H9 (cell line): ENCODE measurements around the gene MMP15. TPM values are rescaled to one million over a fixed set of nuclear protein-coding genes. Genes with fewer than 3 reads are reported as not detected.

Source experiments
- DNase-seq: peaks from one replicate; pipeline ENCODE4 v3.0.0-alpha.2; 2017
- H2AFZ ChIP-seq: one replicate; pipeline ENCODE4 v1.6.1; 2013; ENCODE audit warnings: mild to moderate bottlenecking, low read length, control low read depth, moderate library complexity
- H2AK5ac ChIP-seq: 2 replicates; pipeline ENCODE4 v1.6.1; 2013; ENCODE audit warnings: low read length, control low read depth, mixed read lengths; ENCODE audit not compliant: insufficient read length
- H2BK120ac ChIP-seq: one replicate; pipeline ENCODE4 v1.6.1; 2013; ENCODE audit warnings: low read depth, mild to moderate bottlenecking, low read length, control low read depth, inconsistent platforms; ENCODE audit not compliant: poor library complexity, severe bottlenecking
- H2BK12ac ChIP-seq: 2 replicates; pipeline ENCODE4 v1.6.1; 2013; ENCODE audit warnings: low read length, control low read depth, mixed read lengths, low read depth; ENCODE audit not compliant: insufficient read length
- H2BK15ac ChIP-seq: 2 replicates; pipeline ENCODE4 v1.6.1; 2013; ENCODE audit warnings: low read depth, low read length, control low read depth
- H2BK20ac ChIP-seq: one replicate; pipeline ENCODE4 v1.6.1; 2013; ENCODE audit warnings: low read depth, mild to moderate bottlenecking, low read length, control low read depth, inconsistent platforms; ENCODE audit not compliant: poor library complexity, severe bottlenecking
- H2BK5ac ChIP-seq: 2 replicates; pipeline ENCODE4 v1.6.1; 2013; ENCODE audit warnings: low read length, control low read depth, mixed read lengths; ENCODE audit not compliant: insufficient read length
- H3K14ac ChIP-seq: 2 replicates; pipeline ENCODE4 v1.6.1; 2013; ENCODE audit warnings: low read length, control low read depth; ENCODE audit not compliant: insufficient read depth
- H3K18ac ChIP-seq: 2 replicates; pipeline ENCODE4 v1.6.1; 2013; ENCODE audit warnings: low read depth, mild to moderate bottlenecking, mixed read lengths, low read length, control low read depth; ENCODE audit not compliant: insufficient read length
- H3K23ac ChIP-seq: 2 replicates; pipeline ENCODE4 v1.6.1; 2013; ENCODE audit warnings: low read length, control low read depth, mixed read lengths, low read depth; ENCODE audit not compliant: insufficient read length
- H3K23me2 ChIP-seq: 2 replicates; pipeline ENCODE4 v1.6.1; 2013; ENCODE audit warnings: low read depth, mild to moderate bottlenecking, mixed read lengths, low read length, control low read depth; ENCODE audit not compliant: insufficient read length, poor library complexity, severe bottlenecking
- H3K27ac ChIP-seq: 2 replicates; pipeline ENCODE4 v1.5.1; 2013; ENCODE audit warnings: low read length, control low read depth, mixed read lengths, low read depth; ENCODE audit not compliant: insufficient read length
- H3K27me3 ChIP-seq: 2 replicates; pipeline ENCODE4 v1.6.1; 2013; ENCODE audit warnings: low read length, control low read depth, inconsistent platforms; ENCODE audit not compliant: insufficient read depth
- H3K4ac ChIP-seq: 2 replicates; pipeline ENCODE4 v1.6.1; 2013; ENCODE audit warnings: low read depth, mild to moderate bottlenecking, control low read depth, inconsistent platforms, low read length, moderate library complexity
- H3K4me1 ChIP-seq: 2 replicates; pipeline ENCODE4 v1.6.1; 2013; ENCODE audit warnings: low read length, control low read depth, inconsistent platforms; ENCODE audit not compliant: insufficient read depth
- H3K4me2 ChIP-seq: 2 replicates; pipeline ENCODE4 v1.6.1; 2013; ENCODE audit warnings: low read length, control low read depth, mixed read lengths; ENCODE audit not compliant: insufficient read length, insufficient read depth
- H3K56ac ChIP-seq: 2 replicates; pipeline ENCODE4 v1.6.1; 2013; ENCODE audit warnings: low read depth, mild to moderate bottlenecking, mixed read lengths, low read length, control low read depth; ENCODE audit not compliant: insufficient read length
- H3K79me1 ChIP-seq: 2 replicates; pipeline ENCODE4 v1.6.1; 2013; ENCODE audit warnings: low read depth, mild to moderate bottlenecking, moderate library complexity, low read length, control low read depth, inconsistent platforms; ENCODE audit not compliant: insufficient read depth, poor library complexity, severe bottlenecking
- H3K79me2 ChIP-seq: 2 replicates; pipeline ENCODE4 v1.6.1; 2013; ENCODE audit warnings: low read length, control low read depth, inconsistent platforms; ENCODE audit not compliant: insufficient read depth
- H3K9ac ChIP-seq: 2 replicates; pipeline ENCODE4 v1.6.1; 2013; ENCODE audit warnings: low read length, control low read depth, mixed read lengths; ENCODE audit not compliant: insufficient read length; ENCODE audit errors: extremely low read depth
- H3K9me3 ChIP-seq: one replicate; pipeline ENCODE4 v1.6.1; 2013; ENCODE audit warnings: low read depth, low read length, inconsistent platforms; ENCODE audit not compliant: control insufficient read depth
- H3T11ph ChIP-seq: one replicate; pipeline ENCODE4 v1.6.1; 2013; ENCODE audit warnings: mild to moderate bottlenecking, low read length, control low read depth, inconsistent platforms
- H4K20me1 ChIP-seq: one replicate; pipeline ENCODE4 v1.6.1; 2013; ENCODE audit not compliant: control insufficient read depth, insufficient read length, insufficient read depth
- H4K5ac ChIP-seq: 2 replicates; pipeline ENCODE4 v1.6.1; 2013; ENCODE audit warnings: low read depth, mild to moderate bottlenecking, mixed read lengths, low read length, control low read depth; ENCODE audit not compliant: insufficient read length
- H4K8ac ChIP-seq: replicated peaks from 2 replicates; pipeline ENCODE4 v1.6.1; 2013; ENCODE audit warnings: low read length, control low read depth, mixed read lengths, low read depth; ENCODE audit not compliant: insufficient read length
- H4K91ac ChIP-seq: 2 replicates; pipeline ENCODE4 v1.6.1; 2013; ENCODE audit warnings: low read depth, mild to moderate bottlenecking, moderate library complexity, mixed read lengths, low read length, control low read depth; ENCODE audit not compliant: insufficient read length
- H3K27ac Mint-ChIP-seq, 3 experiments: 2 replicates in 2 of 3; 3 replicates in 1 of 3; pipeline ENCODE4 v1.8.0; 2020 to 2021; ENCODE audit warnings: mixed read lengths in 3 of 3, mild to moderate bottlenecking in 1 of 3, moderate library complexity in 1 of 3
- H3K27me3 Mint-ChIP-seq: 2 replicates; pipeline ENCODE4 v1.8.0; 2021; ENCODE audit warnings: low read depth, mild to moderate bottlenecking, moderate library complexity, mixed read lengths
- H3K36me3 Mint-ChIP-seq, 3 experiments: 2 replicates in 2 of 3; 3 replicates in 1 of 3; pipeline ENCODE4 v1.8.0; 2020 to 2021; ENCODE audit warnings: low read depth in 3 of 3, mixed read lengths in 3 of 3; ENCODE audit not compliant: insufficient read depth in 1 of 3
- H3K4me1 Mint-ChIP-seq, 2 experiments: 2 replicates each; pipeline ENCODE4 v1.8.0; 2020; ENCODE audit warnings: mixed read lengths in 2 of 2
- H3K4me3 Mint-ChIP-seq, 2 experiments: 2 replicates in 1 of 2; 3 replicates in 1 of 2; pipeline ENCODE4 v1.8.0; 2020 to 2021; ENCODE audit warnings: mild to moderate bottlenecking in 2 of 2, mixed read lengths in 2 of 2, moderate library complexity in 1 of 2
- H3K9me3 Mint-ChIP-seq, 2 experiments: 2 replicates in 1 of 2; 3 replicates in 1 of 2; pipeline ENCODE4 v1.8.0; 2020; ENCODE audit warnings: mild to moderate bottlenecking in 2 of 2, mixed read lengths in 2 of 2, moderate library complexity in 1 of 2
- WGBS: extraction: QIAGEN DNeasy Blood & Tissue Kit; methylation state at CpG from one replicate; pipeline ENCODE4 v1.1.7; 2013; ENCODE audit warnings: missing lambda C conversion rate, low lambda C conversion rate, mixed read lengths; ENCODE audit not compliant: insufficient read length; ENCODE audit errors: extremely low coverage; 5-methylcytosine and 5-hydroxymethylcytosine counted together
- total RNA-seq: library from RNA; stranded (reverse); gene quantifications from 2 replicates; pipeline ENCODE4 v1.2.1, GENCODE V29; 2021
- TF ChIP-seq, protein P1 (sequence below): fragments of 200-600 bp; sonication (generic); conservative IDR thresholded peaks from 3 replicates; pipeline ENCODE4 v1.8.0; 2021; ENCODE audit warnings: antibody characterized with exemption, mild to moderate bottlenecking

The MMP15 gene
- total RNA-seq, 1 experiment from 2014 or later, result 32.9 TPM

DNA sequence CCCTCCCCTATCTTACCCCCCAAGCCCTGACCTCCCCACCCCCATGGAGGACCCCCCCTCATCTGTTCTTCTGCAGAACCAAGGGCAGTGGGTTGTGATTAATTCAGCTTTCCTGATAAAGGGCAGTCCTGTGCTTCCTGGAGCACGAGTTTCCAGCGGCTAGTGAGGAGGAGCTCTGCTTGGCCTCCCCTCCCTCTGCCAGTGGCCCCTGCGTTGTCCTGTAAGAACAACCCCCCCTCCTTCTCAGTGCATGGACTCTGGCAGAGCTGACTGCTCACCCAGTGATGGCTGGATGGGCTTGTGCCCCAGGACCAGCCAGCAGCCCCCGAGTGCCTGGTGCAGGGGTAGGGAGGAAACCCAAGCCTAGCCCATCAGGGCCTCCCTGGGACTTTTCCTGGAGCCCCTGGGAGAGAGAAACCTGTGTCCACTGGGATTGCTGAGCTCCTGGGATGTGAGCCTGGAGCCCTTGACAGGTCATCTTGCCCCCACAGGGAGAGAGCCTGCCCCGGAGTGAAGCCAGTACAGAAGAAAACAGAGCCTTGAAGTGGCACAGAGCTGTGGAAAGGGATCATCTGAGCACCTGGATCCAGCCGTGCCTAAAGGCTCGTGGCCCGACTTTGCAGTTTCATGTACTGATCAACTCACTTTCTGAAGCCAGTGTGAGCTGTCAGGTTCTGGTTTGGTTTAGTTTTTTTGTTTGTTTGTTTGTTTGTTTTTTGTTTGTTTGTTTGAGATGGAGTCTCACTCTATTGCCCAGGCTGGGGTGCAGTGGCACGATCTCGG, 26.5 kb downstream of the MMP15 start:
- no peak overlapping the region for H3K27ac Mint-ChIP-seq
- Histone ChIP-seq H2BK20ac (no peak overlapping the region), H3K9me3 (no peaks in the 10 kb centered on the region), H3K4ac (no peak overlapping the region), H3K23ac (no peak overlapping the region), H2AFZ (no peak overlapping the region), H4K8ac (no peak overlapping the region), H3K18ac (no peak overlapping the region), H3K56ac (no peak overlapping the region), H3K27me3 (no peaks in the 10 kb centered on the region), H3K4me1 (no peaks in the 10 kb centered on the region; the same call in 1 of the 2 replicates), H4K91ac (no peak overlapping the region), H3T11ph (no peak overlapping the region), H4K5ac (no peak overlapping the region), H3K79me1 (no peaks in the 10 kb centered on the region), H2AK5ac (no peak overlapping the region), H3K9ac (no peak overlapping the region), H2BK120ac (no peak overlapping the region), H4K20me1 (no peaks in the 10 kb centered on the region), H2BK15ac (no peak overlapping the region), H2BK5ac (no peak overlapping the region), H3K27ac (no peak overlapping the region), H2BK12ac (no peak overlapping the region), H3K4me2 (no peak overlapping the region), H3K23me2 (no peaks in the 10 kb centered on the region), H3K79me2 (no peaks in the 10 kb centered on the region), H3K14ac (no peak overlapping the region)
- H3K36me3 Mint-ChIP-seq, result peaks cover 0 to 4% (median 0%) of the 10 kb centered on the region in 3 experiments; a peak in 2 of 7 replicates
- no CpG with 5 or more reads among the region's 10 CpGs for WGBS
- peaks cover 8 to 26% of the 10 kb centered on the region in 2 experiments for H3K4me1 Mint-ChIP-seq
- TF ChIP-seq, protein P1, sequence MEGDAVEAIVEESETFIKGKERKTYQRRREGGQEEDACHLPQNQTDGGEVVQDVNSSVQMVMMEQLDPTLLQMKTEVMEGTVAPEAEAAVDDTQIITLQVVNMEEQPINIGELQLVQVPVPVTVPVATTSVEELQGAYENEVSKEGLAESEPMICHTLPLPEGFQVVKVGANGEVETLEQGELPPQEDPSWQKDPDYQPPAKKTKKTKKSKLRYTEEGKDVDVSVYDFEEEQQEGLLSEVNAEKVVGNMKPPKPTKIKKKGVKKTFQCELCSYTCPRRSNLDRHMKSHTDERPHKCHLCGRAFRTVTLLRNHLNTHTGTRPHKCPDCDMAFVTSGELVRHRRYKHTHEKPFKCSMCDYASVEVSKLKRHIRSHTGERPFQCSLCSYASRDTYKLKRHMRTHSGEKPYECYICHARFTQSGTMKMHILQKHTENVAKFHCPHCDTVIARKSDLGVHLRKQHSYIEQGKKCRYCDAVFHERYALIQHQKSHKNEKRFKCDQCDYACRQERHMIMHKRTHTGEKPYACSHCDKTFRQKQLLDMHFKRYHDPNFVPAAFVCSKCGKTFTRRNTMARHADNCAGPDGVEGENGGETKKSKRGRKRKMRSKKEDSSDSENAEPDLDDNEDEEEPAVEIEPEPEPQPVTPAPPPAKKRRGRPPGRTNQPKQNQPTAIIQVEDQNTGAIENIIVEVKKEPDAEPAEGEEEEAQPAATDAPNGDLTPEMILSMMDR, result no peak
- no peak overlapping the region for H3K4me3 Mint-ChIP-seq
- peaks cover 5% of the 10 kb centered on the region for H3K27me3 Mint-ChIP-seq
- peaks cover 6 to 7% of the 10 kb centered on the region in 2 experiments; a peak in 4 of 5 replicates for H3K9me3 Mint-ChIP-seq
- no peak for DNase-seq
